AG04450 (cell line): Measurements from ENCODE around the gene UPK3A. TPM values are rescaled to one million over a fixed set of nuclear protein-coding genes. Genes with fewer than 3 reads are reported as not detected.
"Not testable (repeated sequence)": the region's sequence is repeated elsewhere in the genome, so short reads cannot be mapped to it uniquely, and the experiment has no call there.

Source experiments
- CTCF ChIA-PET: fragments of 300-600, 350-600 bp; formaldehyde crosslinking; extraction: SDS; loops from one replicate; lab custom pipeline; 2022; ENCODE audit warnings: antibody characterized with exemption, inconsistent platforms; lab: Charles Lee
- POLR2A ChIA-PET: fragments of 350-600 bp; formaldehyde crosslinking; extraction: SDS; loops from one replicate; lab custom pipeline; 2021; ENCODE audit warnings: antibody characterized with exemption, inconsistent platforms; lab: Yijun Ruan, JAX
- DNase-seq: peaks from one replicate; pipeline ENCODE4 v3.0.0-alpha.2; 2011; ENCODE audit warnings: low read depth, low spot score
- H3K27ac ChIP-seq: one replicate; pipeline ENCODE4 v1.5.1; 2012; ENCODE audit warnings: low read depth, low read length, control low read depth
- H3K27me3 ChIP-seq: one replicate; pipeline ENCODE4 v1.6.0; 2012; ENCODE audit warnings: low read length; ENCODE audit not compliant: control insufficient read depth, insufficient read depth
- H3K4me3 ChIP-seq: 2 replicates; pipeline ENCODE4 v1.5.1; 2011; ENCODE audit warnings: mild to moderate bottlenecking, low read depth, low read length, control low read depth
- H3K9me3 ChIP-seq: 2 replicates; pipeline ENCODE4 v1.5.1; 2012; ENCODE audit warnings: low read length; ENCODE audit not compliant: control insufficient read depth, insufficient read depth
- CTCF ChIP-seq: IDR thresholded peaks from 2 replicates; pipeline ENCODE4 v1.5.1; 2011; ENCODE audit warnings: low read depth, low read length, control low read depth, inconsistent platforms
- polyA plus RNA-seq: library from polyadenylated mRNA; depleted of rRNA; stranded (reverse); fragments of >200 nt; gene quantifications from 2 replicates; pipeline ENCODE4 v1.2.3, GENCODE V29; 2011

Gene UPK3A
- polyA plus RNA-seq, 1 experiment = not detected

- H3K9me3 ChIP-seq = no peaks in the 10 kb centered on the region
- ChIA-PET CTCF (no interaction called here), POLR2A (no interaction called here)
- H3K27ac ChIP-seq = peak overlapping the region; percentile 43
- TF ChIP-seq CTCF = no peak
- DNase-seq = peak; percentile 38
- no peak overlapping the region for H3K4me3 ChIP-seq
- no peaks in the 10 kb centered on the region for H3K27me3 ChIP-seq
These were observed 35.7 kb downstream of the UPK3A start for GRCh38 chr22:45320357-45320976.

- H3K27me3 ChIP-seq = no peaks in the 10 kb centered on the region
- no peak overlapping the region for H3K4me3 ChIP-seq
- TF ChIP-seq CTCF = no peak
- CTCF ChIA-PET = no interaction called here
- POLR2A ChIA-PET = no interaction called here
- H3K27ac ChIP-seq = no peak overlapping the region
- no peak for DNase-seq
- H3K9me3 ChIP-seq = no peaks in the 10 kb centered on the region
These were observed 37.1 kb downstream of the UPK3A start for GRCh38 chr22:45321827-45322226.

GRCh38 chr22:45322873-45323525 is 38.2 kb downstream of the UPK3A start:
- Histone ChIP-seq H3K27me3 (no peaks in the 10 kb centered on the region), H3K27ac (no peak overlapping the region), H3K9me3 (no peaks in the 10 kb centered on the region; the same call in 1 of the 2 replicates), H3K4me3 (no peak overlapping the region)
- DNase-seq = no peak
- POLR2A ChIA-PET = no interaction called here
- no peak for TF ChIP-seq CTCF
- CTCF ChIA-PET = no interaction called here

GRCh38 chr22:45323695-45324094 is 38.9 kb downstream of the UPK3A start:
- Histone ChIP-seq H3K27me3 (no peaks in the 10 kb centered on the region), H3K4me3 (no peak overlapping the region), H3K27ac (no peak overlapping the region), H3K9me3 (no peaks in the 10 kb centered on the region; the same call in 1 of the 2 replicates)
- ChIA-PET CTCF (no interaction called here), POLR2A (no interaction called here)
- DNase-seq = no peak
- no peak for TF ChIP-seq CTCF

- TF ChIP-seq CTCF = no peak
- H3K9me3 ChIP-seq = no peaks in the 10 kb centered on the region; the same call in 1 of the 2 replicates
- DNase-seq = no peak
- ChIA-PET POLR2A (no interaction called here), CTCF (no interaction called here)
- H3K4me3 ChIP-seq = no peak overlapping the region
- no peaks in the 10 kb centered on the region for H3K27me3 ChIP-seq
- H3K27ac ChIP-seq = no peak overlapping the region
These were observed 39.6 kb downstream of the UPK3A start for GRCh38 chr22:45324311-45324711.

- POLR2A ChIA-PET, DNase-seq, H3K4me3 ChIP-seq, H3K27me3 ChIP-seq, H3K9me3 ChIP-seq, H3K27ac ChIP-seq, CTCF ChIA-PET: not testable (repeated sequence)
These were observed 43.5 kb downstream of the UPK3A start for GRCh38 chr22:45328261-45328660.
